ENCODE data around the gene PPM1E. TPM values are rescaled to one million over a fixed set of nuclear protein-coding genes. Genes with fewer than 3 reads are reported as not detected.

The PPM1E gene
- total and polyA plus RNA-seq, 2 of the 8 experiments (the other 6 are each of a cell fraction or from before 2014, with no cell fraction given): 5.0 to 10.4 TPM

- H4K20me1 ChIP-seq (replicated peaks in 1 of 2; ENCODE audit: control insufficient read depth in 1 of 2, insufficient read depth in 2 of 2, low read length in 2 of 2): no peaks in the 10 kb centered on the region
- H3K14ac ChIP-seq (ENCODE audit: insufficient read length): no peak overlapping the region
- H3K23me2 ChIP-seq (ENCODE audit: low read depth, low read length): no peaks in the 10 kb centered on the region
- no peak overlapping the region for H3K4me3 ChIP-seq (ENCODE audit: extremely low read depth in 1 of 4, insufficient read depth in 2 of 4, low read depth in 3 of 4, low read length in 4 of 4)
- H2BK12ac ChIP-seq (ENCODE audit: low read depth, low read length): no peak overlapping the region
- H3K4me1 ChIP-seq (replicated peaks in 1 of 4; ENCODE audit: control insufficient read depth in 3 of 4, insufficient read depth in 4 of 4, low read length in 3 of 4): no peaks in the 10 kb centered on the region; a peak in 1 of 7 replicates
- H3K56ac ChIP-seq (replicated peaks; ENCODE audit: insufficient read length, low read depth, low read length): no peak overlapping the region
- H4K5ac ChIP-seq (ENCODE audit: insufficient read length, low read depth, low read length): no peak overlapping the region
- H4K8ac ChIP-seq (ENCODE audit: extremely low read depth, insufficient read depth, low read length): no peak overlapping the region
- H4K91ac ChIP-seq (replicated peaks; ENCODE audit: insufficient read length, low read length): no peak overlapping the region
- FAIRE-seq (no peak), DNase-seq (ENCODE audit: low read depth in 1 of 2, low spot score in 2 of 2) (no peak)
- H2AFZ ChIP-seq (ENCODE audit: low read length): no peak overlapping the region
- no peak overlapping the region for H3K9ac ChIP-seq (replicated peaks in 1 of 4; ENCODE audit: extremely low read depth in 1 of 4, low read depth in 3 of 4, low read length in 3 of 4)
- no peak overlapping the region for H2BK120ac ChIP-seq (replicated peaks; ENCODE audit: low read depth, low read length)
- no peak overlapping the region for H3K18ac ChIP-seq (ENCODE audit: extremely low read depth, low read length)
- WGBS, 2 experiments (ENCODE audit: extremely low coverage in 1 of 2, insufficient coverage in 1 of 2, insufficient read length in 1 of 2, insufficient replicate concordance in 2 of 2, low coverage in 1 of 2, low lambda C conversion rate in 2 of 2, missing lambda C conversion rate in 1 of 2): 86% methylated on average over 7 of the region's 7 CpGs; no CpG with 5 or more reads in 1 of the 2 experiments
- CTCF ChIA-PET (ENCODE audit: partially characterized antibody): interaction anchor here (1.5 kb wide), 1 partner anchor 420 kb away, joined by 4 read pairs; no protein-coding TSS in a partner anchor
- no peak overlapping the region for H2AK5ac ChIP-seq (ENCODE audit: low read depth, low read length)
- no peaks in the 10 kb centered on the region for H3K27me3 ChIP-seq (replicated peaks in 1 of 4; ENCODE audit: control insufficient read depth in 3 of 4, extremely low read depth in 1 of 4, insufficient read depth in 3 of 4, low read length in 3 of 4)
- H2BK20ac ChIP-seq (ENCODE audit: low read length): no peak overlapping the region
- peaks cover 0 to 19% (median 9%) of the 10 kb centered on the region in 4 experiments; a peak in 6 of 8 replicates for H3K36me3 ChIP-seq (ENCODE audit: control insufficient read depth in 2 of 4, insufficient read depth in 4 of 4, low read length in 3 of 4)
- POLR2A ChIA-PET (ENCODE audit: partially characterized antibody): no interaction called here
- H3K4ac ChIP-seq (replicated peaks; ENCODE audit: insufficient read length, low read depth, low read length): no peak overlapping the region
- H3K79me1 ChIP-seq (ENCODE audit: low read depth, low read length): no peaks in the 10 kb centered on the region
- no peaks in the 10 kb centered on the region for H3K79me2 ChIP-seq (ENCODE audit: control insufficient read depth in 1 of 2, insufficient read depth in 2 of 2, low read length in 2 of 2)
- no peak overlapping the region for H2BK15ac ChIP-seq (ENCODE audit: low read length)
- no peak overlapping the region for H2BK5ac ChIP-seq (ENCODE audit: low read depth, low read length)
- H3K9me3 ChIP-seq (ENCODE audit: insufficient read depth in 2 of 2, low read depth in 1 of 2, low read length in 1 of 2): no peaks in the 10 kb centered on the region
- no peak overlapping the region for H3K27ac ChIP-seq (ENCODE audit: low read depth, low read length)
- H3K4me2 ChIP-seq (ENCODE audit: insufficient read depth in 1 of 2, low read depth in 2 of 2, low read length in 2 of 2): no peak overlapping the region
- no peak overlapping the region for H3K23ac ChIP-seq (ENCODE audit: insufficient read length)
- TF ChIP-seq ZNF274 (IDR thresholded peaks at IDR 0.05; ENCODE audit: borderline replicate concordance, extremely low read depth, low read length): no peak
- no peak for TF ChIP-seq NRF1 (IDR thresholded peaks at IDR 0.05; ENCODE audit: low read depth, low read length)
- no peak for TF ChIP-seq POU5F1 (IDR thresholded peaks at IDR 0.05; ENCODE audit: low read depth, low read length)
- TF ChIP-seq GTF2F1 (IDR thresholded peaks at IDR 0.05; ENCODE audit: borderline replicate concordance, low read depth, low read length): no peak
- no peak for TF ChIP-seq FOSL1 (IDR thresholded peaks at IDR 0.05; ENCODE audit: insufficient read depth, low read depth, low read length)
- TF ChIP-seq, protein P1, sequence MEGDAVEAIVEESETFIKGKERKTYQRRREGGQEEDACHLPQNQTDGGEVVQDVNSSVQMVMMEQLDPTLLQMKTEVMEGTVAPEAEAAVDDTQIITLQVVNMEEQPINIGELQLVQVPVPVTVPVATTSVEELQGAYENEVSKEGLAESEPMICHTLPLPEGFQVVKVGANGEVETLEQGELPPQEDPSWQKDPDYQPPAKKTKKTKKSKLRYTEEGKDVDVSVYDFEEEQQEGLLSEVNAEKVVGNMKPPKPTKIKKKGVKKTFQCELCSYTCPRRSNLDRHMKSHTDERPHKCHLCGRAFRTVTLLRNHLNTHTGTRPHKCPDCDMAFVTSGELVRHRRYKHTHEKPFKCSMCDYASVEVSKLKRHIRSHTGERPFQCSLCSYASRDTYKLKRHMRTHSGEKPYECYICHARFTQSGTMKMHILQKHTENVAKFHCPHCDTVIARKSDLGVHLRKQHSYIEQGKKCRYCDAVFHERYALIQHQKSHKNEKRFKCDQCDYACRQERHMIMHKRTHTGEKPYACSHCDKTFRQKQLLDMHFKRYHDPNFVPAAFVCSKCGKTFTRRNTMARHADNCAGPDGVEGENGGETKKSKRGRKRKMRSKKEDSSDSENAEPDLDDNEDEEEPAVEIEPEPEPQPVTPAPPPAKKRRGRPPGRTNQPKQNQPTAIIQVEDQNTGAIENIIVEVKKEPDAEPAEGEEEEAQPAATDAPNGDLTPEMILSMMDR (IDR thresholded peaks at IDR 0.05; ENCODE audit: control extremely low read depth in 1 of 3, insufficient read depth in 1 of 3, low read depth in 1 of 3, low read length in 3 of 3): no peak
- no peak for TF ChIP-seq POLR2AphosphoS5 (IDR thresholded peaks at IDR 0.05; ENCODE audit: low read depth, low read length)
- TF ChIP-seq BRCA1 (IDR thresholded peaks at IDR 0.05; ENCODE audit: low read depth, low read length): no peak
- TF ChIP-seq CBX5 (IDR thresholded peaks at IDR 0.05; ENCODE audit: low read depth, low read length): no peak
- TF ChIP-seq RAD21 (IDR thresholded peaks at IDR 0.05 in 1 of 2, conservative IDR thresholded peaks at IDR 0.05 in 1 of 2; ENCODE audit: low read depth in 2 of 2, low read length in 2 of 2): no peak
Observed at GRCh38 chr17:58997756-58998553, 242.3 kb downstream of the PPM1E start.

Data from H1 (cell line).